Adrenal gland (tissue), 12 donors: ENCODE data around the gene GPR137C. TPM values are rescaled to one million over a fixed set of nuclear protein-coding genes. Genes with fewer than 3 reads are reported as not detected.

Source experiments
- DNase-seq, 7 donors: peaks; one replicate each; pipeline ENCODE4 v3.0.0-alpha.2; 2019 to 2020
- H3K27ac ChIP-seq, 5 donors: fragments of 200-600 bp; sonication (generic) in 4 of 5; 1 replicate in 3 of 5; 2 replicates in 2 of 5; pipeline versions ENCODE4 v1.5.1 to v1.8.0; 2016 to 2020; ENCODE audit warnings: mild to moderate bottlenecking in 1 of 5
- H3K27me3 ChIP-seq: fragments of 200-600 bp; 2 replicates; pipeline ENCODE4 v1.8.0; 2021
- H3K36me3 ChIP-seq, 2 donors: fragments of 200-600 bp; replicated peaks in 1 of 2; 1 replicate in 1 of 2; 2 replicates in 1 of 2; pipeline versions ENCODE4 v1.5.1 to v1.8.0; 2018 to 2022
- H3K4me1 ChIP-seq, 2 donors: fragments of 200-600 bp; replicated peaks in 1 of 2; 1 replicate in 1 of 2; 2 replicates in 1 of 2; pipeline versions ENCODE4 v1.5.1 to v1.8.0; 2018 to 2021
- H3K4me3 ChIP-seq, 4 donors: fragments of 200-600 bp; sonication (generic) in 3 of 4; one replicate each; pipeline ENCODE4 v1.5.1; 2016 to 2018
- H3K9me3 ChIP-seq, 3 donors: fragments of 200-600 bp; sonication (generic) in 1 of 3; replicated peaks in 1 of 3; 1 replicate in 2 of 3; 2 replicates in 1 of 3; pipeline versions ENCODE4 v1.5.1 to v1.8.0; 2016 to 2021
- CTCF ChIP-seq, 6 experiments: fragments of 450-650 bp in 4 of 6; fragments of 200-600 bp in 2 of 6; sonication (generic) in 1 of 6; IDR thresholded peaks; 1 replicate in 5 of 6; 2 replicates in 1 of 6; pipeline versions ENCODE4 v1.5.1 to v1.8.0; 2016 to 2021; ENCODE audit warnings: antibody characterized with exemption in 6 of 6, mild to moderate bottlenecking in 2 of 6, moderate library complexity in 1 of 6
- POLR2A ChIP-seq, 2 donors: fragments of 450-650 bp; IDR thresholded peaks; one replicate each; pipeline ENCODE4 v1.6.1; 2017; ENCODE audit warnings: antibody characterized with exemption in 2 of 2, mild to moderate bottlenecking in 2 of 2, moderate library complexity in 1 of 2
- WGBS, 4 donors: extraction: QIAGEN DNeasy Blood & Tissue Kit in 2 of 4; methylation state at CpG; one replicate each; pipeline versions ENCODE4 v1.1.5 to v1.1.7; 2013 to 2017; 5-methylcytosine and 5-hydroxymethylcytosine counted together
- intact Hi-C, 2 donors: fragments of 100-400 bp; cut with DNase I; formaldehyde crosslinking; loops; one replicate each; pipeline versions ENCODE4 v1.14.1 to v1.15.0; 2022 to 2023
- polyA plus RNA-seq, 3 donors: library from polyadenylated mRNA; stranded (reverse); fragments of 200-250 nt in 2 of 3; fragments of 350-450 nt in 1 of 3; fragmentation: Illumina TruSeq in 1 of 3; extraction: RNeasy Lipid Tissue Mini Kit (QIAGEN cat#74804) in 1 of 3; gene quantifications; one replicate each; pipeline ENCODE4 v1.2.3, GENCODE V29; 2013 to 2014
- total RNA-seq, 9 donors: library from RNA; depleted of rRNA in 4 of 9; stranded (reverse); fragments of >200 nt in 4 of 9; fragments of 120-200 nt in 1 of 9; fragmentation: NEBNext Ultra II Directional in 1 of 9; extraction: Animal tissue kit (Norgen Biotek cat#: 25700) in 1 of 9; gene quantifications; one replicate each; pipeline versions ENCODE4 v1.1.0 to v1.2.4, GENCODE V29; 2013 to 2023
- donor health status: healthy with polysubstance abuse.
- donor health status: Bipolar disorder and iron deficiency.
- donor health status: DM: yes; HTN: yes; CAD: no.
- donor health status: DM: no; HTN: no; CAD: no.
- donor health status: DM: no; HTN: no; CAD: no.
- donor health status: DM: yes; HTN: yes; CAD: no.

The GPR137C gene
- total and polyA plus RNA-seq, 12 donors: 0.09 to 2.8 (median 0.66) TPM

GRCh38 chr14:52547027-52547426, 5.6 kb upstream of the GPR137C start:
- H3K27ac ChIP-seq: no peak overlapping the region
- H3K4me3 ChIP-seq: no peak overlapping the region
- H3K36me3 ChIP-seq: no peaks in the 10 kb centered on the region
- no peaks in the 10 kb centered on the region for H3K27me3 ChIP-seq
- no peaks in the 10 kb centered on the region for H3K9me3 ChIP-seq
- intact Hi-C loops: loop anchor here in 1 of 2 donors (10.0 kb wide), 1 partner anchor 148 kb away; the partner anchor contains the start of gene ERO1A
- peaks cover 0 to 16% of the 10 kb centered on the region in 2 donors for H3K4me1 ChIP-seq
- no peak for TF ChIP-seq CTCF (IDR thresholded peaks at IDR 0.05)
- no peak for TF ChIP-seq POLR2A (IDR thresholded peaks at IDR 0.05)
- no peak for DNase-seq
- WGBS, 4 donors: 58 to 79% (median 64%) methylated on average over 2 of the region's 2 CpGs

- TF ChIP-seq CTCF (IDR thresholded peaks at IDR 0.05) (no peak), POLR2A (IDR thresholded peaks at IDR 0.05) (no peak)
- Histone ChIP-seq H3K9me3 (no peaks in the 10 kb centered on the region), H3K4me1 (peaks cover 0 to 16% of the 10 kb centered on the region in 2 donors), H3K27me3 (no peaks in the 10 kb centered on the region), H3K27ac (no peak overlapping the region), H3K4me3 (no peak overlapping the region), H3K36me3 (no peaks in the 10 kb centered on the region)
- intact Hi-C loops: loop anchor here in 1 of 2 donors (10.0 kb wide), 1 partner anchor 147 kb away; the partner anchor contains the start of gene ERO1A
- no peak for DNase-seq
- 87 to 92% (median 89%) methylated on average over 3 of the region's 3 CpGs for WGBS, 4 donors
Measured at GRCh38 chr14:52547526-52547925, 5.1 kb upstream of the GPR137C start.

GRCh38 chr14:52550661-52551060, 2.0 kb upstream of the GPR137C start:
- H3K27me3 ChIP-seq: no peaks in the 10 kb centered on the region
- H3K4me1 ChIP-seq: peaks cover 5 to 25% of the 10 kb centered on the region in 2 donors
- no peak for TF ChIP-seq POLR2A (IDR thresholded peaks at IDR 0.05)
- TF ChIP-seq CTCF (IDR thresholded peaks at IDR 0.05): no peak
- H3K36me3 ChIP-seq: no peaks in the 10 kb centered on the region
- H3K27ac ChIP-seq: peak overlapping the region in 1 of 5 donors; percentile 91
- intact Hi-C loops: loop anchor here in 1 of 2 donors (10.0 kb wide), 1 partner anchor 164 kb away; no protein-coding TSS in a partner anchor
- 88 to 93% (median 90%) methylated on average over 3 of the region's 3 CpGs for WGBS, 4 donors
- H3K4me3 ChIP-seq: no peak overlapping the region
- H3K9me3 ChIP-seq: no peaks in the 10 kb centered on the region
- no peak for DNase-seq

- Histone ChIP-seq H3K36me3 (no peaks in the 10 kb centered on the region), H3K4me3 (peak overlapping the region in 2 of 4 donors; percentile 77 to 88), H3K27ac (peak overlapping the region in 2 of 5 donors; percentile 91 to 93), H3K4me1 (peaks cover 5 to 25% of the 10 kb centered on the region in 2 donors), H3K9me3 (no peaks in the 10 kb centered on the region), H3K27me3 (no peaks in the 10 kb centered on the region)
- TF ChIP-seq POLR2A (IDR thresholded peaks at IDR 0.05) (no peak), CTCF (IDR thresholded peaks at IDR 0.05) (no peak)
- intact Hi-C loops: loop anchor here in 1 of 2 donors (10.0 kb wide), 1 partner anchor 164 kb away; no protein-coding TSS in a partner anchor
- DNase-seq: no peak
- 45 to 49% (median 46%) methylated on average over 6 of the region's 6 CpGs for WGBS, 4 donors
Measured at GRCh38 chr14:52551205-52551604, 1.4 kb upstream of the GPR137C start.
